Endometrial microvascular endothelial cells (primary cell): Measurements from ENCODE around the gene SLC6A8. TPM values are rescaled to one million over a fixed set of nuclear protein-coding genes. Genes with fewer than 3 reads are reported as not detected.
"Not testable (repeated sequence)": the region's sequence is repeated elsewhere in the genome, so short reads cannot be mapped to it uniquely, and the experiment has no call there.

Source experiments
- in situ Hi-C: cut with HindIII; loops from 2 replicates; pipeline ENCODE4 v1.10.0; 2017; ENCODE audit warnings: low sequenced_read_pairs, low pct_unique_long_range_greater_than_20kb; ENCODE audit errors: inconsistent ontology term
- total RNA-seq: library from RNA; depleted of rRNA; stranded (reverse); fragments of >200 nt; gene quantifications from one replicate; pipeline ENCODE4 v1.2.3, GENCODE V29; 2015; ENCODE audit errors: inconsistent ontology term

The SLC6A8 gene
- total RNA-seq, 1 donor from 2014 or later, result 2.6 TPM

DNA sequence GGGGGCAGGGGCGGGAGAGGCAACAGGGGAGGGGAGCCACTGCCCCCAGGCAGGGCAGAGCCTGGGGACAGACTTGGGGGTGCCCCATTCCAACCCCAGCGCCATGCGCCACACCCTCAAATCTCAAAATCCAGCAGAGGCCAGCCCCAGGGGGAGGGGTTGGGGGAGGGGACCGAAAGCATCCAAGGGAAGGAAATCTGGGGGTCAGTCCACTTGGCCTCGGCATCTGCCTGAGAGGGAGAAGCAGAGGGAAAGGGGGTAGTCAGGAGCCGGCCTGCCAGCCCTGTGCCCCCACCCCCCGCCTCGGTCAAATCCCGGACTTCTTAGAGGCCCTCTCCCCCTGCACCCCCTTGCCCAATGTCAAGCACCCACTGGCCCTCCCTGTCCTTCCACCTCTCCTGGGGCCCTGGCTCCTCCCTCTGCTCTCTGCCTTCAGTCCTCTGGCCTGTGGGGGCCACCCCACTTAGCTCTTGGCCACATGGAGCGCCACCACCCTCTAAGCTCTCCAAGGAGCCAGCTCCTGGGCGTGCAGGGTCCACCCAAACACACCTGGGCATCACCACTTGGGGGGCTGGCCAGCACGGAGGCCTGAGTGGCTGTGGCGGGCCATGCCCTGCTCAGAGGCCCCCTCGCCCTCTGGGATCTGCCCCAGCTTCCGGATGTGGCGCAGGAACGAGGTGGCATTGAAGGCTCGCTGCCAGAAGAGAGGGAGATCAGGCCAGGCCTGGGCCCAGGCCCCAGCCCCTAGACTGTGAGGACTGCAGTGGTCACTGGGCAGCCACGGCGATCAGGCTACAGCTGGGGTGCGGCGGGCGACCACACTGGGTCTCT is 17.6 kb upstream of the SLC6A8 start:
- in situ Hi-C loops, result no loop called here

DNA sequence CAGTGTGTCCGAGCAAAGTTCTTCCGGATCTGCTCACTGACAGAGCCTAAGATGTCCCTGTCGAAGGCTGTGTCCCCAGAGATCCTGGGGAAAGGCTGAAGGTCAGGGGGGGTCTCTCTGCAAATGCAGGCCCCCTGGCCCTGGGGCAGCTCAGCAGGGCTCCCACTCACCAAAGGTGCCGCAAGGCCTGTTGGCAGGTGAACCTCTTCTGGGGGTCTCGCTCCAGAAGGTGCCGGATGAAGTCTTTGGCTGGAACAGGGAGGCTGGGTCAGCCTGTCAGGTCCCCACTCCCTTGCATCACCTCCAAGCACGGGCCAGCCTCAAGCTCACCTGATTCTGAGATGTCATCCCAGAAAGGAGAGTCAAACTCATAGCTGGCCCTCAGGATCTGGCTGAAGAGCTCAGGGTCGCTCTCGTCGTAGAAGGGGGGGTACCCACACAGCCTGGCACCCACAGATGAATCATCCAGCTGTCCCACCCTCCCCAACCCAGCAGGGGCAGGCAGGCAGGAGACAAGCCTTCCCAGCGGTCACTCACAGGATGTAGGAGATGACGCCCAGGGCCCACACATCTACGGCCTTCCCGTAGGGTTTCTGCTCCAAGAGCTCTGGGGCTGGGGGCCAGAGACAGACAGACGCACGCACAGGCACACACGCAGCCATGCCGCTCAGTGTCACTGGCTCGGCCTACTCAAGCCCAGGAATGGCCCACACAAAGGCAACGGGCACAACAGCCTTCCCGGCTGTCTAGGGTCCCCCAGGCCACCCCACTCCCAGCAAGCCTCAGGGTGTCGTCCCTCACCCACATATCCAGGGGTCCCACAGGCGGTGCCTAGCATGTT is 16.8 kb upstream of the SLC6A8 start:
- in situ Hi-C loops, result no loop called here

DNA sequence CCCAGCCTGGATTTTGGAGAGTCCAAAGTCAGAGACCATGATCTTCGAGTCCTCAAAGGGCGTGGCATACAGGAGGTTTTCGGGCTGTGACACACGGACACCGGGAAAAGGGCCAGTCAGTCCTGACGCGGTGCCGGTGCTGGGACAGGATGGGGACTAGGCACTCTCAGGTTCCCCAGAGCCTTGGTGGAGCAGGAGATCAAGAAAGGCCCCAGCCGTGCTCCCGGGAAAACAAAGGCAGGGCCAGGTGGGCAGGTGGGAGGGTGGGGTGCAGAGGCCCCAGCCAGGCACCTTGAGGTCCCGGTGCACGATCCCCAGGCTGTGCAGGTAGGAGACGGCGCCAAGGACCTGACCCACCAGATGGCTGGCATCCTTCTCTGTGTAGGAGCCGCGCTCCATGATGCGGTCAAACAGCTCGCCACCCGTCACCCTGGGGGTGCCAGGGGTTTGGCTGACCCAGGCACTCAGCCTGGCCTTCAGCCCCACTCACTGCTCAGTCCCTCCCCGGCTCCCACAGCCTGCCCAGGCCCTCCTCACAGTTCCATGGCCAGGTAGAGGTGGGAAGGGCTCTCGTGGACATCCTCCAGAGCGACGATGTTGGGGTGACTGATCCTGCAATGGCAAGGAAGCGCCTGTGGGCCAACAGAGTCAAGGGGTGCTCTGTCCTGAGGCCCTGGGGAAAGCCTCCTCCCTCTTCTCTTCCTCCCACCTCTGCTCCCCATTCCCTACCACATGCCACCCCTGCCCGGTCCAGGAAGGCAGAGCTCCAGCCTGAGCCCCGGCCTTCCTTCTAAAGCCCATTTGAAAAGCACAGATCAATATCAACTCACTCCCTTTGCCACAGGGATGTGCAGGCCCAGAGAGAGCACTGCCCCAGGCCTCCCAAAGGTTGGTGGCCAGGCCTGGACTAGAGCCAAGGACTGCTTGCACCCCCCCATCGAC is 15.9 kb upstream of the SLC6A8 start:
- in situ Hi-C loops, result no loop called here

DNA sequence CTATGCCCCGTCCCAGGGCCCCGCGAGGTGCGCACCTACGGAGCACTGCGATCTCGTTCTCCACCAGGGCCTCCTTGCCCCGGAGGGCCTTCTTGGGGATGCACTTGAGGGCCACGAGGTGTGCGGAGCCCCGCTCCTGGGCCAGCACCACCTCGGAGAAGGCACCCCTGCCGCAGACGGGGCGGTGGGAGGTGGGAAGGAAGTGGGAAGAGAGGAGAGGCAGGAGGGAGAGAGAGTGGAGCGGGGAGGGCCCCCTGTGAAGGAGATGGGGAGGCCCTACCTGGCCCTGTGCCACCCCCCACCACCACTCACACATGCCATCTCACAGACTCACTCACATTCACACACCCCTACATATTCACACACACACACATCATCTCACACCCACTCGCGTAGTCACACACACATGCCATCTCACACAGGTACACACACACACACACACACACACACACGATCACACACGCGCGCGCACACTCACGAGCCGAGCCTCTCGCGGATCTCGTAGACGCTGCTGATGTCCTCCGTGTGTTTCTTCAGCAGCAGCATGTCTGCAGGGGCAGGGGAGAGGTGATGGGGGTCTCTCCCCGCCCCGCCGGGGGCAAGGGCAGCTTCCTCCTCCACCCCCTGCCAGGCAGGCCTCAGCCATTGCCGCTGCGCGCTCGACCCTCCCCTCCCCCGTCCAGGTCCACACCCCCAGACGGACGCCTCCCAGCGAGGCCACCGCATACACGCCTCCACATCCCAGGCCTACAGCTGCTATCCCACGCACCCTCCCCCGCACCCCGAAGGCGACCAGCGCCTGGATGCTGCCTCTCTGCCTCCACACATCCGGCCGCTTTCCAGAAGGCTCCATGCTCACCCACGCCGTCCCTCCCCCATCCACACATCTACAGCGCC is 14.9 kb upstream of the SLC6A8 start:
- in situ Hi-C loops, result no loop called here

DNA sequence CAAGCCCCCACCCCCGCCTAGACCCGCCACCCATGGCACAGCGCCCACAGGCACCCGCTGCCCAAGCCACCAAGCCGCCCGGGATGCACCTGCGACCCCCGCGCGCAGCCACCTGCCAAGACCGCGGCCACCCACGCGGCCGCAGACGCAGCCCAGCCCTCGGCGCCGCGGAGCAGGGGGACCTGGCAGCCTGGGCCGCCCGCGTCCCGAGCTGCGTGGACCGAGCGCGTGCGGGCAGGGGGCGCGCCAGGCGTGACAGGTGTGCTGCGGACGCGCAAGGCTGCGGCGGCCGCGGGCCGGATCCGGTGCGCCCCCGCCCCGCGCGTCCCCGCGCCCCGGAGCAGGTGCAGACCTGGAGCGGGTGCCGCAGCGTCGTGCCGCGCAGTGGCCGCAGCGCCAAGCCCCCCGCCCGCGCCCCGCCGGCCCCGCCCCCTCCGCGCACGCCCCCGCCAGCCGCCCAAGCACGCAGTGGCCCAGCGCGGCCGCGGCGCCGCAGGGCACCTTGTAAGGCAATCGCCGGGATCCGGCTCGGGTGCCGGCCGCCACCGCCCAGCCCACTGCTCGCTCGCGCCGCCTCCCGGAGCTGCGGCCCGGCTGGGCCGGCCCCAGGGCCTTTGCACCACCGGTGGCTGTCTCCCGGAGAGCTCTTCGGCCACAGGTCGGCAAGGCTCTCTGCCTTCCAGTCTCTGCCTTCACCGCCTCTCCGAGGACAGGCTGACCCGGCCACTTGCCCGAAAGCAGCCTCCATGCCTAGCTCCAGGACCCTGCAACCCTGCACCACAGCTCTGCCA is 14.1 kb upstream of the SLC6A8 start, which contains the start of gene PNCK:
Gene PNCK (minus strand): TSS at position 386 of the 791 bp plus-strand sequence. CDS start 737 bp downstream, outside the sequence.
- in situ Hi-C loops, result no loop called here

DNA sequence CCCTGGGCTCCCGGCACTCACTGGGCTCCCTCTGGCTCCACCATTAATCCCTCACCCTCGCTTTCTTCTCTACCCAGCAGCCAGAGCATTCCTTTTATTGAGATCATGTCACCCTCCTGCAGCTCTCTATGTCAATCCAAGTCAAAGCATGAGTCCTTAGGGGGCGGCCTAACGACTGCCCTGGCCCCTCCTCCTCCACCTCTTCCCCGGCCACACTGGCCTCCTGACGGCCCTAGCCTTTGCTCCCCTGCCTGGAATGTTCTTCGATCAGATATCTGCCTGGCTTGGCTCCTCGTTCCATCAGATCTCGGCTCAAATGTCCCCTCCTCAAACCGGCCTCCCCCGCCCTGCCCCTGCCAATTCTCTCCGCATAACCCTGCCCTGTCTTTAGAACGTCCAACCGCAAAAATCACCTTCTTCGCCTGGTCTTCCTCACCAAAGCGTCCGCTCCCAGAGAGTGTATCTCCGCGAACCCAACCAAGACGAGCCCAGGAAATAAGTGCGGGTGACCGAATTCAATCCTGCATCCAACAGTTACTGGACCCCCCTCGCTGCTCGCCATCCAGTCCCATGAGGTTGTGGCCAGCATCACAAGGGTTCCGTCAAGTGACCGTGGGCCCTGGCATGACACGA is 13.4 kb upstream of the SLC6A8 start:
- in situ Hi-C loops, result no loop called here

DNA sequence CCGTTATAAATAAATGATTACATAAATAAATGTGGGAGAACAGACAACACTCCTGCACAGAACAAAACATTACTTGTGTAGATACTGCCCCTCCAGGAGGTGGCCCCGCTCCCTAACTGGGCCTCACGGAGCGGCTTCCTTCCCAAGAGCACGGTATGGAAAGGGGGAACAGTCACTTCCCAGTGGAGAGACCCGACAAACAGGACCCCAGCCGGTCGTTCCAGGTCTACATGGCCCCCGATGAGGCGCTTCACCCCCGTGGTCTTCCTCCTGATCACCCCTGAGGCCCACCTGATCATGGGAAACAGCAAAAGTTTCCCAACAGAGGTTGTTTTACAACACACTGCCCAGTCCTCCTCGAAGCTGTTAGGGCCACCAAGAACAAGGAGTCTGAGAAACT is 6.6 kb upstream of the SLC6A8 start:
- in situ Hi-C loops, result no loop called here

DNA sequence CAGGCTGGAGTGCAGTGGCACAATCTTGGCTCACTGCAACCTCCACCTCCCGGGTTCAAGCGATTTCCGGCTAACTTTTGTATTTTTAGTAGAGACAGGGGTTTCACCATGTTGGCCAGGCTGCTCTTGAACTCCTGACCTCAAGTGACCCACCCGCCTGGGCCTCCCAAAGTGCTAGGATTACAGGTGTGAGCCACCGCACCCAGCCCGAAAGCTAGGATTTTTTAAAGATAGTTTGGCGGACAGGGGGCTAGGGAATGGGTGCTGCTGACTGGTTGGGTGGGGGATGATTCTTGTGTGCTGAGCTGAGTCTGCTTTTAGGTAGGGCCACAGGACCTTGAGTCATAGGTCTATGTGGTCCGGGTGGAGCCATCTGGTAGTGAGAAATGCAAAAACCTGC is 4.2 kb upstream of the SLC6A8 start:
- in situ Hi-C loops, result not testable (repeated sequence)

DNA sequence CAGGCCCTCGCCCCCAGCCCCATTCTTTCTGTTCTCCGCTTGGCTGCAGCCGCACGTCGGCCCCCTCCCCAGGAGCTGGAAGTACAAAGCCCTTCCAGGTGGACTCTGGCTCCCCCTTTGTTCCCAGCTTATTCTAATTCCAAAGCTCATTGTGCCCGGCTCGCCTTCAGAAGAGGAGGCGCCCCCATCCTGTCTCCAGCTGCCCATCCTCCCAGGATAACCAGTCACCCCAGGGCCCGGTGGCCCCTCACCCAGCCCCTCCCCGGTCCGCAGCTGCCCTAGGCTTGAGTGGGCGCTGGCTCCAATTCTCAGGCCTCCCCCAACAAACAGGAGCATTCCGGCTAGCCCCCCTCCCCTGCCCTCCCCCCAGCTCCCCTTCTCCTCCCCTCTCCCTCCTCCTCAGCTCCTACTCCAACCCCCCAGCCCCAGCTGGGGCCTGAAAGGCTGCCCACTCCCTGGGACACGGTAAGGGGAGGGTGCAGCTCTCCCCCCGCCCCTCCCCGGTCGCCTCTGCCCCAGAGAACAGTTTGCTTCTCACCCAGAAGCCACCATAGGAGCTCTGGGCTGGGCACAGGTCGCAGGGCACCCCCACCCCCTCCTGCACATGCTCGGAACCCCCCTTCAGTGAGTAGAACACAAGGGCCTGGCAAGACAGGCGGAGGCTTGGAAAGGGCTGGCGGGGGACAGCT is 3.1 kb upstream of the SLC6A8 start:
- in situ Hi-C loops, result no loop called here

DNA sequence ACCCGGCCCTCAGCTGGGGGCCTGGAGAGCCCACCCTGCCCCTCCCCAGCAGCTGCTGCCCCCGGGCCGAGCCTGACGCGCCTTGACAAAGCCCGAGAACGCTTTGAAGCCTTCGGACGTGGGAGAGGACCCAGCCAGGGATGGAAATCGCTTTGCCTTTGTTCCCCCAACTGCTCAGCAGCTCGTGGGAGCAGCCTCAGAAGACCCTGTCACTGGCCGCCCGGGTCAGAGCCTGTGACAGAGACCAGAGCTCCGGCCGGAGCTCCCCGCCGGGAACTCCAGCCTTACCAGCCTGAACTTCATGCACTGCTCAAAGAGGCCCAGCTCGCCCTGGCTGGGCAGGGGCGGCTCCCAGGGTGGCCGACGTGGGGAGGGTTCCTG is 2.6 kb upstream of the SLC6A8 start:
- in situ Hi-C loops, result no loop called here

DNA sequence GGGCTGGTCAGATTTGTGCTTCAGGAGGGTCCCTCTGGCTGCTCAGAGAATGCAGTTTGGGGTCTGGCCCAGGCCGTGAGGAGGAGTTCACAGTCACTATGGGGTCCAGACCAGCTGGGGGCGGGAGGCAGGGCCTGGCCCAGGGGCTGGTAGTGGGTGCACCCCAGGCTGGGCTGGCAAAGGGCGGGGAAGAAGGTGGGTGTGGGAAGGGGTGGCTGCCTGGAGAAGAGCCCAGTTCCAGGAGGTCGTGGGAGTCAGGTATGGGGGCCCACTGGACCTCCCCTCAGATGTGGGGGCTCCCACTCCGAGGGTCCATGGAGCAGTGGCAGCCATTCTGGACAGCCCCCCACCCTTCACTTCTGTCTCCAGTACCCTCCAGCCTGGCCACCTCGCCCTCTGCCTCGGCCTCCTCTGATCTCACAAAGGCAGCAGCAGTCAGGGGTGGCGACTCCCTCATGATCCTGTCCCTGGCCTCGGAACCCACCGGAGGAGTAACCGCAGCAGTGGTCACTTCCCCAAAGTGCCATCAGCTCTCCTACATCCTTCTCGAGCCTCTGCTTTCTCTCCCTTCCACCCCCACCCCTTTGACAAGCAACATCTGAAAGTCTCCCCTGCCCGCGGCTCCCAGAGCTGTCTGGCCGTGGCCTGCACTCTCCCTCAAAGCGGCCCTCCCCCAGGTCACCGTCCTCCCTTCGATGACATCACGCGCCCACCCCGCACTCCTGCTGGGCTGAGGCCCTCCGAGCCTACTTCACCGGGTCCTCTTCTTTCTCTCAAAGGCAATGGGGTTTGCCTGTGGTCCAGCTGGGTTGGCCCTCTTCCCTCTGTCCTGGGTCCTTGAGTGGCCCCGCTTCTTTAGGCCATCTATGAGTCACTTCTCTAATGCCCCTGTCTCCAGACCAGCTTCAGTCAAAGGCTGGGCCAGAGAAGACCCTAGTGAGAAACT is 1.7 kb upstream of the SLC6A8 start:
- in situ Hi-C loops, result no loop called here

DNA sequence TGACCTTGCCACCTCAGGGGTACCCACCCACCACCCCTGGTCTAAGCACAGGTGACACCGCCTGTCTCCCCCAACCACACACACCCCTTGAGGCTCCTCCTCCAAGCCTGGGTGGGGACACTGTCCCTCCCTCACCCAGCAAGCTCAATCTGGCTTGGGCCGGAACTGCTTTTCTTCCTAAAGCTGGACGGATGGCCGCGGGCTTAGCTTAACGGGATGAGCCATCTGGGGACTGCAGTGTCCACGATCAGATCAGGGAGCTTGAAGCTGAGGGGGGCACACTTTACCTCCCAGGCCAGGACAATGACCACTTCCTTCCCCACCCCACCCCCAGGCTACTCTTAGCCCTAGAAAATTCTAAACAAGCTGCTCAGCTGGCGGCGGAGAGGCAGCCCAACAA is 1.0 kb upstream of the SLC6A8 start:
- in situ Hi-C loops, result no loop called here

DNA sequence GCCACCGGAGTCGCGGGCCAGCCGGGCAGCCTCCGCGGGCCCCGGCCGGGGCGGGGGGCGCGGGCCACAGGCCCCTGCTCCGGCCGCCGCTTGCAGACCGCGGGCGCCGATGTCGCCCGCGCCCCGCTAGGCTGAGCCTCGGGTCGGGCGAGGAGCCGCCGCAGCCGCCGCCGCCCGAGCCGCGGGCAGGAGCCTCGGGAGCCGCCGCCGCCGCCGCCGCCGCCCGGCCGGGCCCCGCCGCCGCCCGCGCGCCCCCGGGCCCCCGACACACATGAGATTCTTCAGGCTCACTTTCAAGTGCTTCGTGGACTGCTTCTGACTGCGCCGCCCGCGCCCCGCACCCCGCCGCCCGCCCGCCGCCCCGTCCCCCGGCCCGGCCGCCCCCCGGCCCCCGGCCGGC is 345 bp downstream of the SLC6A8 start:
- in situ Hi-C loops, result no loop called here

DNA sequence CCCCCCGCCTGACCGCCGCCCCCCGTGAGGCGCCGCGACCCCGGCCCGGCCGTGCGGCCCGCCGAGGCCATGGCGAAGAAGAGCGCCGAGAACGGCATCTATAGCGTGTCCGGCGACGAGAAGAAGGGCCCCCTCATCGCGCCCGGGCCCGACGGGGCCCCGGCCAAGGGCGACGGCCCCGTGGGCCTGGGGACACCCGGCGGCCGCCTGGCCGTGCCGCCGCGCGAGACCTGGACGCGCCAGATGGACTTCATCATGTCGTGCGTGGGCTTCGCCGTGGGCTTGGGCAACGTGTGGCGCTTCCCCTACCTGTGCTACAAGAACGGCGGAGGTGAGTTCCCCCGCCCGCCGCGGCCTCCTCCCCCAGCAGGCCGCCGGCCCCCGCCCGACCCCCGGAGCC is 780 bp downstream of the SLC6A8 start:
- in situ Hi-C loops, result no loop called here

DNA sequence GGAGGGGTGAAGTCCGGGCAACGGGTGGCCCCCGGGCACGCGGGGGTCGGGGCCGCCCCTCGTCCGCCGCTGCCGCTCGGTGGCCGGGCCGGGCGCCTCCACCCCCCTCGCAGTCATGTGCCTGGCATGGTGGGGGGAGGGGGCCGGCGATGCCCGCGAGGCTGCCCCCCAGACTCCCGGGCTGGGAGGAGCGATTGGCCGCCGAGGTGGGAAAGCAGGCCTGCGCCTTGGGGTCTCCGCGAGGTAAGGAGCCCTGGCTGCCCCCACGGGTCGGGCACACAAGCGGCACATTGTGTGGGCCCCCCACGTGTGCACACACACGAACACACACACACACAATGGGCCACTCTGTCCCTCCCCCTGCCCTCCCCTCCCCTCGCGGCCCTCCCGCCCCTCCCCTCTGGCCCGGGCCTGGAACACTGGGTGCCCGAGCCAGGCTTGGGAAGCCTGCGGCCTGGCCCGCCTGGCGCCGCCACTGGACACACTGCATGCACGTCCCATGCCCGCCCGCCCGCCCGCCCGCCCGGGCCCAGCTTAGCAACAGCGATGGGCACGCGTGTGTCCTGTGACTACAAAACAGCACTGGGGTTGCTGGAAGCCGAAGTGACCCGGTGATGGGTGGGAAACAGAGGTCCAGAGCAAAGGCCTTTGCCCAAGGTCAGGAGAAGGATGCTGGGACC is 1.3 kb downstream of the SLC6A8 start:
- in situ Hi-C loops, result no loop called here
